IgD-negative memory B cell (primary cell): ENCODE results near the gene ARL2BP. TPM values are rescaled to one million over a fixed set of nuclear protein-coding genes. Genes with fewer than 3 reads are reported as not detected.
"Not testable (repeated sequence)": the region's sequence is repeated elsewhere in the genome, so short reads cannot be mapped to it uniquely, and the experiment has no call there.

Experiments
- H3K27ac Mint-ChIP-seq, 3 donors: one replicate each; pipeline ENCODE4 v1.8.0; 2020 to 2022; ENCODE audit warnings: mild to moderate bottlenecking in 3 of 3, mixed read lengths in 3 of 3, moderate library complexity in 1 of 3
- H3K27me3 Mint-ChIP-seq: one replicate; pipeline ENCODE4 v1.8.0; 2021; ENCODE audit warnings: mixed read lengths
- H3K36me3 Mint-ChIP-seq: one replicate; pipeline ENCODE4 v1.8.0; 2020; ENCODE audit warnings: mild to moderate bottlenecking, mixed read lengths
- H3K4me1 Mint-ChIP-seq, 3 donors: one replicate each; pipeline ENCODE4 v1.8.0; 2020 to 2022; ENCODE audit warnings: mixed read lengths in 3 of 3, mild to moderate bottlenecking in 1 of 3
- H3K4me3 Mint-ChIP-seq, 4 donors: one replicate each; pipeline ENCODE4 v1.8.0; 2020 to 2022; ENCODE audit warnings: mild to moderate bottlenecking in 4 of 4, mixed read lengths in 4 of 4, moderate library complexity in 3 of 4
- H3K9me3 Mint-ChIP-seq, 3 donors: one replicate each; pipeline ENCODE4 v1.8.0; 2020 to 2021; ENCODE audit warnings: mixed read lengths in 3 of 3, mild to moderate bottlenecking in 1 of 3
- polyA plus RNA-seq: library from polyadenylated mRNA; unstranded; fragments of 300-500 nt; fragmentation: Illumina TruSeq; gene quantifications from one replicate; pipeline ENCODE4 v1.2.3, GENCODE V29; 2021

ARL2BP gene
- 108 TPM for polyA plus RNA-seq

GRCh38 chr16:57244767-57245471 lies at the start of gene ARL2BP:
ARL2BP (plus strand) TSS chr16:57245259; CDS start chr16:57245368, 109 bp downstream.
- peak within 1 kb of the TSS; percentile 92 to 98 (median 96) for H3K4me3 Mint-ChIP-seq
- no peaks in the 10 kb centered on the region for H3K36me3 Mint-ChIP-seq
- peak within 1 kb of the TSS; percentile 89 to 99 (median 98) for H3K27ac Mint-ChIP-seq
- no peaks in the 10 kb centered on the region for H3K27me3 Mint-ChIP-seq
- peaks cover 28 to 38% (median 28%) of the 10 kb centered on the region in 3 donors for H3K4me1 Mint-ChIP-seq
- H3K9me3 Mint-ChIP-seq: no peaks in the 10 kb centered on the region

GRCh38 chr16:57196286-57196685 lies 48.8 kb upstream of the ARL2BP start:
- H3K27me3 Mint-ChIP-seq: no peaks in the 10 kb centered on the region
- no peak overlapping the region for H3K27ac Mint-ChIP-seq
- no peak overlapping the region for H3K4me3 Mint-ChIP-seq
- no peaks in the 10 kb centered on the region for H3K36me3 Mint-ChIP-seq
- H3K9me3 Mint-ChIP-seq: no peaks in the 10 kb centered on the region
- peaks cover 6 to 28% (median 10%) of the 10 kb centered on the region in 3 donors for H3K4me1 Mint-ChIP-seq

- Mint-ChIP-seq H3K4me3 (no peak overlapping the region), H3K27me3 (no peaks in the 10 kb centered on the region), H3K27ac (no peak overlapping the region), H3K9me3 (no peaks in the 10 kb centered on the region), H3K36me3 (no peaks in the 10 kb centered on the region), H3K4me1 (peaks cover 6 to 28% (median 10%) of the 10 kb centered on the region in 3 donors)
Observed at GRCh38 chr16:57196753-57197152, 48.3 kb upstream of the ARL2BP start.

GRCh38 chr16:57200321-57200720 lies 44.7 kb upstream of the ARL2BP start:
- not testable (repeated sequence) for H3K4me3 Mint-ChIP-seq, H3K9me3 Mint-ChIP-seq, H3K27me3 Mint-ChIP-seq, H3K4me1 Mint-ChIP-seq, H3K27ac Mint-ChIP-seq, H3K36me3 Mint-ChIP-seq

GRCh38 chr16:57200926-57201325 lies 44.1 kb upstream of the ARL2BP start:
- H3K27me3 Mint-ChIP-seq, H3K27ac Mint-ChIP-seq, H3K4me1 Mint-ChIP-seq, H3K36me3 Mint-ChIP-seq, H3K9me3 Mint-ChIP-seq, H3K4me3 Mint-ChIP-seq: not testable (repeated sequence)

GRCh38 chr16:57202095-57202886 lies 42.8 kb upstream of the ARL2BP start:
- Mint-ChIP-seq H3K27me3 (no peaks in the 10 kb centered on the region), H3K27ac (no peak overlapping the region), H3K36me3 (no peaks in the 10 kb centered on the region), H3K4me3 (no peak overlapping the region), H3K9me3 (no peaks in the 10 kb centered on the region), H3K4me1 (peaks cover 0 to 2% (median 2%) of the 10 kb centered on the region in 3 donors)

GRCh38 chr16:57203451-57203850 lies 41.6 kb upstream of the ARL2BP start:
- peak overlapping the region in 1 of 3 donors; percentile 32 for H3K27ac Mint-ChIP-seq
- H3K36me3 Mint-ChIP-seq: peaks cover 2% of the 10 kb centered on the region
- no peaks in the 10 kb centered on the region for H3K9me3 Mint-ChIP-seq
- no peaks in the 10 kb centered on the region for H3K27me3 Mint-ChIP-seq
- no peak overlapping the region for H3K4me3 Mint-ChIP-seq
- H3K4me1 Mint-ChIP-seq: peaks cover 0 to 2% (median 2%) of the 10 kb centered on the region in 3 donors

- H3K27me3 Mint-ChIP-seq: no peaks in the 10 kb centered on the region
- no peak overlapping the region for H3K4me3 Mint-ChIP-seq
- peaks cover 0 to 2% (median 2%) of the 10 kb centered on the region in 3 donors for H3K4me1 Mint-ChIP-seq
- H3K36me3 Mint-ChIP-seq: peaks cover 2% of the 10 kb centered on the region
- no peaks in the 10 kb centered on the region for H3K9me3 Mint-ChIP-seq
- H3K27ac Mint-ChIP-seq: no peak overlapping the region
Observed at GRCh38 chr16:57204675-57205074, 40.4 kb upstream of the ARL2BP start.

GRCh38 chr16:57208926-57209325 lies 36.1 kb upstream of the ARL2BP start:
- Mint-ChIP-seq H3K9me3 (no peaks in the 10 kb centered on the region), H3K27me3 (no peaks in the 10 kb centered on the region), H3K4me1 (no peaks in the 10 kb centered on the region), H3K36me3 (peaks cover 11% of the 10 kb centered on the region), H3K27ac (no peak overlapping the region), H3K4me3 (no peak overlapping the region)

GRCh38 chr16:57209780-57210179 lies 35.3 kb upstream of the ARL2BP start:
- peaks cover 0 to under 1% (median 0%) of the 10 kb centered on the region in 3 donors for H3K9me3 Mint-ChIP-seq
- peaks cover 18% of the 10 kb centered on the region for H3K36me3 Mint-ChIP-seq
- H3K4me3 Mint-ChIP-seq: no peak overlapping the region
- no peaks in the 10 kb centered on the region for H3K4me1 Mint-ChIP-seq
- H3K27me3 Mint-ChIP-seq: no peaks in the 10 kb centered on the region
- H3K27ac Mint-ChIP-seq: no peak overlapping the region

- Mint-ChIP-seq H3K27me3 (no peaks in the 10 kb centered on the region), H3K4me1 (no peaks in the 10 kb centered on the region), H3K4me3 (no peak overlapping the region), H3K9me3 (peaks cover 1 to 19% (median 13%) of the 10 kb centered on the region in 3 donors), H3K36me3 (peaks cover 39% of the 10 kb centered on the region), H3K27ac (no peak overlapping the region)
Observed at GRCh38 chr16:57213462-57213861, 31.6 kb upstream of the ARL2BP start.

- Mint-ChIP-seq H3K36me3 (peaks cover 49% of the 10 kb centered on the region), H3K9me3 (peaks cover 1 to 25% (median 13%) of the 10 kb centered on the region in 3 donors)
Observed at GRCh38 chr16:57216968-57217367, 28.1 kb upstream of the ARL2BP start.

GRCh38 chr16:57223057-57223456 lies 22.0 kb upstream of the ARL2BP start:
- Mint-ChIP-seq H3K4me1 (no peaks in the 10 kb centered on the region), H3K4me3 (no peak overlapping the region), H3K27me3 (no peaks in the 10 kb centered on the region), H3K36me3 (peaks cover 14% of the 10 kb centered on the region), H3K27ac (no peak overlapping the region), H3K9me3 (peaks cover 0 to 6% (median 2%) of the 10 kb centered on the region in 3 donors)

More at GRCh38 chr16:57216968-57217367, 28.1 kb upstream of the ARL2BP start:
- Mint-ChIP-seq H3K4me1 (no peaks in the 10 kb centered on the region), H3K27me3 (no peaks in the 10 kb centered on the region), H3K27ac (no peak overlapping the region), H3K4me3 (no peak overlapping the region)

- Mint-ChIP-seq H3K27me3 (no peaks in the 10 kb centered on the region), H3K27ac (no peak overlapping the region), H3K4me3 (no peak overlapping the region), H3K36me3 (peaks cover 8% of the 10 kb centered on the region), H3K9me3 (no peaks in the 10 kb centered on the region), H3K4me1 (no peaks in the 10 kb centered on the region)
Observed at GRCh38 chr16:57224651-57225335, 20.3 kb upstream of the ARL2BP start.

GRCh38 chr16:57225978-57226377 lies 19.1 kb upstream of the ARL2BP start:
- H3K27me3 Mint-ChIP-seq: no peaks in the 10 kb centered on the region
- no peaks in the 10 kb centered on the region for H3K4me1 Mint-ChIP-seq
- no peak overlapping the region for H3K27ac Mint-ChIP-seq
- H3K36me3 Mint-ChIP-seq: peaks cover 2% of the 10 kb centered on the region
- no peak overlapping the region for H3K4me3 Mint-ChIP-seq
- H3K9me3 Mint-ChIP-seq: no peaks in the 10 kb centered on the region
